ENCODE data around the gene BUB1.
"Not testable (repeated sequence)": the region's sequence is repeated elsewhere in the genome, so short reads cannot be mapped to it uniquely, and the experiment has no call there.

Gene BUB1

DNA sequence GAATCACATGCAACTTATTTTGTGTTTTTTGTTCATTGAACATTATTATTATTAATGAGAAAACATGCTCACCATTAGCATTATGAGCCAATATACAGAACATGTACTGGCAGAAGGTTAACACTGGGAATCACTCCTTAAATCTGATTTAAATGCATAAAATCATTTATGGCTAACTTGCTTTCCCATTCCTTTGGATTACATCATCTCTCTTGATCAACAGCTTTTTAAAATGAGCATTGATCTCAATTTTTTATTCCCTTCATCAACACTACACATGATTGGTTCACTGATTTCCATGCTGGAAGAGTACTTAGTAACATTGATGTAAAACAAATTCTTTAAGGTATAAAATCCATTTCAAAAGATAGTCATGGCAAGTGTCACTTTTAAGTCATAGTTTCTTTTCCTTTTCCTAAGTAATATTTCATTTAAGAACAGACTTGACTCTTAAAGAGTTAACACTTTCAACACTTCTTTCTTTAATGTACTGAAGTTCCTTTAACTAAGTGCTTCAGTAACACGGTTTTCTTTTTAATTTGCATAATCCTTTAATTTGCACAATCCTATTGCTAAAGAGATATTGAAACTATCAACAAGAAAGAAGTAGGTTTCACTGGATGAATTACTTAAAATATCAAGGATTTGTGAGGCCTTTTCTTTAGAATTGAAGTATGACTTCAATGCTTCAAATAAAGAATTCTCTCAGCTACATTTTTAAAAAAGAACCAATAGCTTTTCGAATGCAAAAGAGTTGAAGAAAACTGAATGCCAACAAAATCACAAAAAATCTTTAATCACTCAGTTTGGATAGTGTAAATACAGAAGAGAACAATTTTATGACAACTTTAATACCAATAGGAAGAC is 24.9 kb upstream of the BUB1 start:
- Histone ChIP-seq H3K36me3 (ENCODE audit: control insufficient read depth, insufficient read depth, low read length) (no peaks in the 10 kb centered on the region), H3K27me3 (replicated peaks; ENCODE audit: control insufficient read depth, insufficient read depth, low read length) (no peaks in the 10 kb centered on the region), H3K4me3 (replicated peaks; ENCODE audit: low read depth, low read length) (no peak overlapping the region)
- no peak for DNase-seq (ENCODE audit: extremely low read depth, insufficient read length)
- TF ChIP-seq, protein P1, sequence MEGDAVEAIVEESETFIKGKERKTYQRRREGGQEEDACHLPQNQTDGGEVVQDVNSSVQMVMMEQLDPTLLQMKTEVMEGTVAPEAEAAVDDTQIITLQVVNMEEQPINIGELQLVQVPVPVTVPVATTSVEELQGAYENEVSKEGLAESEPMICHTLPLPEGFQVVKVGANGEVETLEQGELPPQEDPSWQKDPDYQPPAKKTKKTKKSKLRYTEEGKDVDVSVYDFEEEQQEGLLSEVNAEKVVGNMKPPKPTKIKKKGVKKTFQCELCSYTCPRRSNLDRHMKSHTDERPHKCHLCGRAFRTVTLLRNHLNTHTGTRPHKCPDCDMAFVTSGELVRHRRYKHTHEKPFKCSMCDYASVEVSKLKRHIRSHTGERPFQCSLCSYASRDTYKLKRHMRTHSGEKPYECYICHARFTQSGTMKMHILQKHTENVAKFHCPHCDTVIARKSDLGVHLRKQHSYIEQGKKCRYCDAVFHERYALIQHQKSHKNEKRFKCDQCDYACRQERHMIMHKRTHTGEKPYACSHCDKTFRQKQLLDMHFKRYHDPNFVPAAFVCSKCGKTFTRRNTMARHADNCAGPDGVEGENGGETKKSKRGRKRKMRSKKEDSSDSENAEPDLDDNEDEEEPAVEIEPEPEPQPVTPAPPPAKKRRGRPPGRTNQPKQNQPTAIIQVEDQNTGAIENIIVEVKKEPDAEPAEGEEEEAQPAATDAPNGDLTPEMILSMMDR (IDR thresholded peaks at IDR 0.05; ENCODE audit: insufficient read depth, low read length, poor library complexity, severe bottlenecking) = no peak

GRCh38 chr2:110698253-110698652 is 20.4 kb upstream of the BUB1 start:
- H3K36me3 ChIP-seq (ENCODE audit: control insufficient read depth, insufficient read depth, low read length); DNase-seq (ENCODE audit: extremely low read depth, insufficient read length); H3K27me3 ChIP-seq (replicated peaks; ENCODE audit: control insufficient read depth, insufficient read depth, low read length); H3K4me3 ChIP-seq (replicated peaks; ENCODE audit: low read depth, low read length): not testable (repeated sequence)

GRCh38 chr2:110695146-110695898 is 17.5 kb upstream of the BUB1 start:
- not testable (repeated sequence) for H3K36me3 ChIP-seq (ENCODE audit: control insufficient read depth, insufficient read depth, low read length); H3K27me3 ChIP-seq (replicated peaks; ENCODE audit: control insufficient read depth, insufficient read depth, low read length); DNase-seq (ENCODE audit: extremely low read depth, insufficient read length); H3K4me3 ChIP-seq (replicated peaks; ENCODE audit: low read depth, low read length)

DNA sequence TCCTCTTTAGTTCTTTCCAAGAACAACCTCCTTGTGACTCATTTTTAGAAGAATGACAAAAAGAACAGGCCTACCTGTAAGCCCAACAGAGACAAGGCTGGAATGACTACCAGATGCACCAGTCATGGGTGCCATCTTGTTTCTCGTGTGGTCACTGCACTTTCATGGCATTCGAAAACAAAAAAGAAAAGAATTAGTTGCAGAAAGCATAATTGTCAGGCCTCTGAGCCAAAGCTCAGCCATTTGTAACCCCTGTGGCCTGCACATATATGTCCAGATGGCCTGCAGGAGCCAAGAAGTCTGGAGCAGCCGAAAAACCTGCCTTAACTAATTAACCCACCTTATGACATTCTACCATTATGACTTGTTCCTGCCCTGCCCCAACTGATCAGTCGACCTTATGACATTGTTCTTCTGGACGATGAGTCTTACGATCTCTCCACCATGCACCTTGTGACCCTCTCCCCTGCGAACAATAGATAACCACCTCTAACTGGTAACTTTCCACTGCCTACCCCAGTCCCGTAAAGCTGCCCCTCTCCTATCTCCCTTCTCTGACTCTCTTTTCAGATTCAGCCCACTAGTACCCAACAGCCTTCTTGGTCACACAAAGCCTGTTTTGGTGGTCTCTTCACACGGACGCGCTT is 13.9 kb upstream of the BUB1 start:
- TF ChIP-seq, protein P1 (IDR thresholded peaks at IDR 0.05; ENCODE audit: insufficient read depth, low read length, poor library complexity, severe bottlenecking) = no peak
- H3K27me3 ChIP-seq (replicated peaks; ENCODE audit: control insufficient read depth, insufficient read depth, low read length) = no peaks in the 10 kb centered on the region
- H3K4me3 ChIP-seq (replicated peaks; ENCODE audit: low read depth, low read length) = no peak overlapping the region
- H3K36me3 ChIP-seq (ENCODE audit: control insufficient read depth, insufficient read depth, low read length) = no peaks in the 10 kb centered on the region
- no peak for DNase-seq (ENCODE audit: extremely low read depth, insufficient read length)

GRCh38 chr2:110690083-110690965 is 12.5 kb upstream of the BUB1 start:
- no peak overlapping the region for H3K4me3 ChIP-seq (replicated peaks; ENCODE audit: low read depth, low read length)
- TF ChIP-seq, protein P1 (IDR thresholded peaks at IDR 0.05; ENCODE audit: insufficient read depth, low read length, poor library complexity, severe bottlenecking) = no peak
- no peaks in the 10 kb centered on the region for H3K36me3 ChIP-seq (ENCODE audit: control insufficient read depth, insufficient read depth, low read length)
- no peaks in the 10 kb centered on the region for H3K27me3 ChIP-seq (replicated peaks; ENCODE audit: control insufficient read depth, insufficient read depth, low read length)
- DNase-seq (ENCODE audit: extremely low read depth, insufficient read length) = no peak

- Histone ChIP-seq H3K27me3 (replicated peaks; ENCODE audit: control insufficient read depth, insufficient read depth, low read length) (no peaks in the 10 kb centered on the region), H3K4me3 (replicated peaks; ENCODE audit: low read depth, low read length) (no peak overlapping the region), H3K36me3 (ENCODE audit: control insufficient read depth, insufficient read depth, low read length) (no peaks in the 10 kb centered on the region)
- no peak for DNase-seq (ENCODE audit: extremely low read depth, insufficient read length)
- TF ChIP-seq, protein P1 (IDR thresholded peaks at IDR 0.05; ENCODE audit: insufficient read depth, low read length, poor library complexity, severe bottlenecking) = no peak
Observed at GRCh38 chr2:110688594-110689091, 10.8 kb upstream of the BUB1 start.

DNA sequence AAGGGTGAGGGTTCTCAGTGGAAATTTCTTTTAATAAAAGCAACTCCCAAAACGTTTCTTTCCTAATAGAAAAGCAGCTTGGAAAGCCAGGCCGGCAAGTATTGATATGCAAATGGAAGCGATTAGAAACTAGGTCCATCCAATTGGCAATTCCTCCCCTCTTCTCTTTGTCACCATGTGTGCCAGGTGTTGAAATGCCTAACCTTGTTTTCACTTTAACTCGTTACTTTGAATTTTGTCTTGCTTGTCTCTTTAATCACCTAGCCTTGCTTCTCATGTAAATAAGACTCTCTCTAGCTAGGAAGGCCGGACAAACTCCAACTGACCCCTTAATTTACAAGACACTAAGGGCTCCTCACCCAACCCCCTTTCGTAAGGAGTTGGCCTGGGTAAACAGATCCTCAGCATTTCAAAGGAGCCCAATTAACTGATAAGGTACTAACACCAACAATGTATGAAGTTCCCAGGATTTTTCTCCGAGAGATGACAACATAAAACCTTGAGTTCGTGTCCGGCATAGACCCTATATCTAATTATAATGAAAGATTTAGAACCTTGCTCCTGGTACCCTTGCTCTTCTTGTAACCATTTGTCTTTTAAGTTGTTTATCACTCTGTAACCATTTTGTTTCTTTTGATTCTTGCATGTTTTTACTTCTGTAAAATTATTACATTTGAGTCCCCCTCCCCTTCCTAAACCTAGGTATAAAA is 10.1 kb upstream of the BUB1 start:
- DNase-seq (ENCODE audit: extremely low read depth, insufficient read length); H3K4me3 ChIP-seq (replicated peaks; ENCODE audit: low read depth, low read length); H3K36me3 ChIP-seq (ENCODE audit: control insufficient read depth, insufficient read depth, low read length); H3K27me3 ChIP-seq (replicated peaks; ENCODE audit: control insufficient read depth, insufficient read depth, low read length): not testable (repeated sequence)

All from GM06990 (cell line).